GM23248 (cell line): Measurements from ENCODE around the gene PREX1. TPM values are rescaled to one million over a fixed set of nuclear protein-coding genes. Genes with fewer than 3 reads are reported as not detected.

Experiments
- DNase-seq: peaks from one replicate; pipeline ENCODE4 v3.0.0-alpha.2; 2015
- H2AFZ ChIP-seq: fragments of 200-600 bp; sonication (generic); 2 replicates; pipeline ENCODE4 v1.6.1; 2016; ENCODE audit warnings: antibody characterized with exemption
- H3F3A ChIP-seq: fragments of 200-600 bp; sonication (generic); 2 replicates; pipeline ENCODE4 v1.6.1; 2016; ENCODE audit warnings: mild to moderate bottlenecking, antibody characterized with exemption, mixed run types; ENCODE audit not compliant: insufficient read depth
- H3K27ac ChIP-seq: fragments of 200-600 bp; sonication (generic); 2 replicates; pipeline ENCODE4 v1.5.1; 2016; ENCODE audit warnings: mild to moderate bottlenecking
- H3K27me3 ChIP-seq: fragments of 200-600 bp; sonication (generic); replicated peaks from 2 replicates; pipeline ENCODE4 v1.6.1; 2016; ENCODE audit warnings: mild to moderate bottlenecking; ENCODE audit not compliant: insufficient read depth
- H3K36me3 ChIP-seq: fragments of 200-600 bp; sonication (generic); 2 replicates; pipeline ENCODE4 v1.6.1; 2016; ENCODE audit warnings: low read depth, mild to moderate bottlenecking
- H3K4me1 ChIP-seq: fragments of 200-600 bp; sonication (generic); 2 replicates; pipeline ENCODE4 v1.6.1; 2016; ENCODE audit warnings: mild to moderate bottlenecking; ENCODE audit not compliant: insufficient read depth
- H3K4me2 ChIP-seq: fragments of 200-600 bp; sonication (generic); one replicate; pipeline ENCODE4 v1.6.1; 2016; ENCODE audit warnings: mild to moderate bottlenecking; ENCODE audit not compliant: unreplicated experiment
- H3K4me3 ChIP-seq: fragments of 200-600 bp; sonication (generic); 2 replicates; pipeline ENCODE4 v1.5.1; 2016; ENCODE audit warnings: mild to moderate bottlenecking
- H3K79me2 ChIP-seq: fragments of 200-600 bp; sonication (generic); 2 replicates; pipeline ENCODE4 v1.6.1; 2016; ENCODE audit warnings: mild to moderate bottlenecking; ENCODE audit not compliant: insufficient read depth
- H3K9ac ChIP-seq: fragments of 200-600 bp; sonication (generic); 2 replicates; pipeline ENCODE4 v1.6.1; 2016; ENCODE audit warnings: mild to moderate bottlenecking
- H3K9me2 ChIP-seq: fragments of 200-600 bp; sonication (generic); 2 replicates; pipeline ENCODE4 v1.6.1; 2016; ENCODE audit warnings: mixed run types, mild to moderate bottlenecking, moderate library complexity; ENCODE audit not compliant: insufficient read depth
- H3K9me3 ChIP-seq: fragments of 200-600 bp; sonication (generic); one replicate; pipeline ENCODE4 v1.6.1; 2017; ENCODE audit warnings: low read depth
- H4K20me1 ChIP-seq: fragments of 200-600 bp; sonication (generic); 2 replicates; pipeline ENCODE4 v1.6.0; 2016; ENCODE audit not compliant: insufficient read depth
- EZH2 ChIP-seq: fragments of 200-600 bp; sonication (generic); IDR thresholded peaks from 2 replicates; pipeline ENCODE4 v1.6.1; 2018; ENCODE audit warnings: antibody characterized with exemption, mild to moderate bottlenecking; ENCODE audit not compliant: insufficient read depth, poor library complexity, severe bottlenecking
- EZH2phosphoT487 ChIP-seq: fragments of 200-600 bp; sonication (generic); IDR thresholded peaks from 2 replicates; pipeline ENCODE4 v1.6.1; 2018; ENCODE audit warnings: antibody characterized with exemption, moderate library complexity, mild to moderate bottlenecking, low read depth; ENCODE audit not compliant: insufficient read depth
- WGBS, 2 experiments: methylation state at CpG; one replicate each; pipeline ENCODE4 v1.1.6; 2015 to 2017; ENCODE audit warnings: low lambda C conversion rate in 2 of 2, low coverage in 1 of 2; ENCODE audit errors: missing lambda C conversion rate in 2 of 2; 5-methylcytosine and 5-hydroxymethylcytosine counted together
- in situ Hi-C: fragments of 300-500 bp; cut with MboI; formaldehyde crosslinking; loops from 2 replicates; pipeline ENCODE4 v1.15.0; 2020
- polyA plus RNA-seq: library from polyadenylated mRNA; unstranded; fragments of >200 nt; fragmentation: Nextera tagmentation; extraction: Ambion mirVana; gene quantifications from 2 replicates; pipeline ENCODE4 v1.2.1, GENCODE V29; 2016
- total RNA-seq: library from RNA; depleted of rRNA; stranded (reverse); fragments of >200 nt; shearing (Covaris generic); gene quantifications from 2 replicates; pipeline ENCODE4 v1.2.3, GENCODE V29; 2014

PREX1 gene
- total and polyA plus RNA-seq, 2 experiments from 2014 or later = 0.13 to 0.65 TPM

DNA sequence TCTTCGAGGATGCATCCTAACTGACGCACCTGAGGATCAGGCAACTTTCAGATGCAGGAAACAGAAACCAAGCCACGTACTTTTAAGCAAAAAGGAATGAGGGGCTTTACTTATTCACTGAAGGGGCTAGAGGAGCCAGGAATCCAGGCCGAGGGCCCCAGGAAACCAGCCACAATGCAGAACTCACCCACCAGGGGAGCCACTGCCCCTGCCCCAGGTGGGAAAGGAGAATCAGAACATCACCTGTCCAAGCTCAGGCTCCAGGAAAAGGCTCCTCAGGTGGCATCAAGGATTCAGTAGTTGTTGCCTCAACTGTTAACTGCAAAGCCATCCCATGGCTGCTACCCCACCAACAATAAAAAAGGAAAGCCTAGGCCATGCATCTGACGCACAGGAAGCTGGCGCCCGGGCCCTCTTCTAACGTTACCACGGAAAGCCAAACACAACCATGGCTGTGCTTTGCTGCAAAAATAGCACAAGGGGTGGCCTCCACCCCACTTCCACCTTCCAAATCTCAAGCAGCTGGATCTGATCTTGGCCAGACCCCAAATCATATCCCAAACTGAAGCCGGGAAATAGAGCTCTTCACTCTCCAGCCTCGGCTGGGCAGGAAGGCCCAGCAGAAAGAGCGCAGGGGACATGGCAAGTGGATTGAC is 121.0 kb downstream of the PREX1 start:
- 0 out of 2 replicates have a peak, but pooled peaks cover 8% of the 10 kb centered on the region for H3K27me3 ChIP-seq
- no peak overlapping the region for H3K9ac ChIP-seq
- H3K79me2 ChIP-seq = no peaks in the 10 kb centered on the region
- H3K9me2 ChIP-seq = no peaks in the 10 kb centered on the region
- DNase-seq = no peak
- H3K4me2 ChIP-seq = no peak overlapping the region
- H3K36me3 ChIP-seq = no peaks in the 10 kb centered on the region
- WGBS, 2 experiments = 57 to 58% methylated on average over 12 of the region's 12 CpGs
- TF ChIP-seq EZH2 (no peak), EZH2phosphoT487 (no peak)
- no peak overlapping the region for H3K4me3 ChIP-seq
- H3K4me1 ChIP-seq = no peaks in the 10 kb centered on the region
- no peak overlapping the region for H3K27ac ChIP-seq
- H2AFZ ChIP-seq = no peak overlapping the region
- H4K20me1 ChIP-seq = no peaks in the 10 kb centered on the region
- no peaks in the 10 kb centered on the region; the same call in 1 of the 2 replicates for H3F3A ChIP-seq
- no peaks in the 10 kb centered on the region for H3K9me3 ChIP-seq
- in situ Hi-C loops = no loop called here

DNA sequence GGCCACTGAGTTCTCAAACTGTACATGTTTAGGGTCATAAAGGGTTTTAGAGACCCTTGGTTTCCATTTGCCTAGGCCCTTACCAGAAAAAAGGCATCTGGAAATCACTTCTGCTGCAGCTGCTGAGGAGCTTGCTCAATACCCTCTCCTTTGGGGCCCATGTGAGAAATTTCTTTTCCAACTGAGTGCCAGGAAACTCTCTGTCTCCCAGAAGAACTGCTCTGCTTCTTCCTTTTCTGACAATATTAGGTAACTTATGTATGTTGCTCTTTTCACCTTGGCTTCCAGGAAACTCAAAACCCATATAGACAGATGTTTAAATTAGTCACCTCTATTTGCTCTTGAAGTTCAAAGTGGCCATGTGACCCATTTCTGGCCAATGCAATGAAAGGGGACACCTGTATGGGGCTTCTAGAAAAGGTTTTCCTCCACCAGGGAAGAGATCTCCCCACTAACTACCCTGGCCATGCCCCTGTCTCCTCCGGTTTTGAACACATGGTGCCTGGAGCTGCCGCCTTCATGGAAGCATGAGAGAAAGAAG is 121.6 kb downstream of the PREX1 start:
- DNase-seq = peak; percentile 35
- Histone ChIP-seq H3K27ac (no peak overlapping the region), H2AFZ (no peak overlapping the region), H3K79me2 (no peaks in the 10 kb centered on the region), H4K20me1 (no peaks in the 10 kb centered on the region), H3K27me3 (0 out of 2 replicates have a peak, but pooled peaks cover 8% of the 10 kb centered on the region), H3K9ac (no peak overlapping the region), H3F3A (no peaks in the 10 kb centered on the region; the same call in 1 of the 2 replicates), H3K4me3 (no peak overlapping the region), H3K9me3 (no peaks in the 10 kb centered on the region), H3K4me1 (no peaks in the 10 kb centered on the region), H3K9me2 (no peaks in the 10 kb centered on the region), H3K4me2 (no peak overlapping the region), H3K36me3 (no peaks in the 10 kb centered on the region)
- in situ Hi-C loops = no loop called here
- TF ChIP-seq EZH2phosphoT487 = no peak
- no peak for TF ChIP-seq EZH2
- 71 to 83% methylated on average over 2 of the region's 2 CpGs for WGBS, 2 experiments

DNA sequence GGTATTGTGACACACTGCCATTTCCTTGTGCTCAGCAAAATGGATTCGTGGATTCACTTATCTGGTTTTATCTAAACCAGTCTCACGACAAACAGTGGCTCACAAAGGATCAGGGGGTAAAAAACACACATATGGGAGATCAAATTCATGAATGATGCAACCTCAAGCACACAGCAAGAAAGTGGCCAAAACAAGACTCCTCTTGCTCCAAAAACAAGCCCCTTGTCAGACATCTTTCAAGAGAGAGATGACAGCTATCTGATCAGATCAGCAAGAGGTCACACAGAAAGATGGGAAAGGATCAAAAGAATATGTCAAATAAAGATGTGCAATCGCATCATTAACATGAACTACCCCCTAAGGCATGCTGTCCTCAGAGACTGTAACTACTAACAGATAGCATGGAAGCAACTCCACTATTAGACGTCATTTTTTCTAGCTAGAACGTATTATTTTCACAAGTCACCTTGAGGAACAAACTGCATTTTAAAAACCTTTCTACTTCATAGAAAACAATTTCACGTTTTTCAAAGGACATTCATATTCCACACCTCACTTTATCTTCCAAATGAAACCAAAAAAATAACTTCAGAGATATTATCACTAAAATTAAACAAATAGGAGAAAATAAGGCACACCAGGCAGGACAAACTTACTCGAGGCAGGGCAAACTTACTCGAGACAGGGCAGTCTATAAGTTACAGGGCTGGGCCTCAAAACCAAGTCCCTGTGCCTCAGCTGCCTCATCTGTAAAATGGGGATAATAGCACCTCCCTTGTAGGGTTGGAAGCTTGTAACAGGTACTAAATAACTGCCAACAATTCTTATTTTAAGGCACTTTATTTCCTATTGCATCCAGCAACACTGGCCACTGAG is 122.3 kb downstream of the PREX1 start:
- H3F3A ChIP-seq = no peaks in the 10 kb centered on the region; the same call in 1 of the 2 replicates
- H3K9me2 ChIP-seq = no peaks in the 10 kb centered on the region
- no peak for DNase-seq
- 46 to 48% methylated on average over 8 of the region's 8 CpGs for WGBS, 2 experiments
- no peak overlapping the region for H3K4me3 ChIP-seq
- no peak overlapping the region for H2AFZ ChIP-seq
- H3K9me3 ChIP-seq = no peaks in the 10 kb centered on the region
- in situ Hi-C loops = no loop called here
- H3K27me3 ChIP-seq = 0 out of 2 replicates have a peak, but pooled peaks cover 8% of the 10 kb centered on the region
- TF ChIP-seq EZH2phosphoT487 (no peak), EZH2 (no peak)
- no peaks in the 10 kb centered on the region for H3K36me3 ChIP-seq
- H3K4me2 ChIP-seq = no peak overlapping the region
- H3K27ac ChIP-seq = no peak overlapping the region
- no peak overlapping the region for H3K9ac ChIP-seq
- H3K79me2 ChIP-seq = no peaks in the 10 kb centered on the region
- no peaks in the 10 kb centered on the region for H4K20me1 ChIP-seq
- no peaks in the 10 kb centered on the region for H3K4me1 ChIP-seq

DNA sequence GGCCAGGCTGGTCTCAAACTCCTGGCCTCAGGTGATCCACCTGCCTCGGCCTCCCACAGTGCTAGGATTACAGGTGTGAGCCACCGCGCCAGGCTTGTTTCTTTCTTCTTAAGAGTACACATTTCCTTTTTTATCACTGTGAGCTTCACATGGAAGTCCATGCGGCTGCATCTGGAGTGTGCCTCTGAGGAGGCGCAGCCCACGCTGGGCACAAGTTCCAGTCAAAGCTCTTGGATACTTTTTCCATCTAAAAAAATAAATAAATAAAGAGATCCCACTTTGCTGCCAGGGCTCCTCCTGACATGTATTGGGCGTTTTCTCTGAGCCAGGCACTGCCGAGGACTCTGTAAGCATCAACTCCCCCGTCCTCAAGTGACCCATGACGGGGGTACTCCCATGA is 123.0 kb downstream of the PREX1 start:
- Histone ChIP-seq H2AFZ (no peak overlapping the region), H3F3A (no peaks in the 10 kb centered on the region; the same call in 1 of the 2 replicates), H3K36me3 (no peaks in the 10 kb centered on the region), H4K20me1 (no peaks in the 10 kb centered on the region), H3K79me2 (no peaks in the 10 kb centered on the region), H3K9me2 (no peaks in the 10 kb centered on the region), H3K9me3 (no peaks in the 10 kb centered on the region), H3K4me2 (no peak overlapping the region), H3K27ac (no peak overlapping the region), H3K4me1 (no peaks in the 10 kb centered on the region), H3K9ac (no peak overlapping the region), H3K4me3 (no peak overlapping the region), H3K27me3 (0 out of 2 replicates have a peak, but pooled peaks cover 8% of the 10 kb centered on the region)
- no peak for DNase-seq
- in situ Hi-C loops = no loop called here
- no peak for TF ChIP-seq EZH2
- WGBS, 2 experiments = 54 to 59% methylated on average over 10 of the region's 10 CpGs
